HG03108 (cell line): ENCODE measurements around the gene ASB16.
"Not testable (repeated sequence)": the region's sequence is repeated elsewhere in the genome, so short reads cannot be mapped to it uniquely, and the experiment has no call there.

Source experiments
- ATAC-seq: cut with Tn5 transposase; IDR thresholded peaks from one replicate; pipeline ENCODE4 v1.9.1; 2021; ENCODE audit warnings: moderate library complexity; ENCODE audit not compliant: unreplicated experiment

The ASB16 gene, protein sequence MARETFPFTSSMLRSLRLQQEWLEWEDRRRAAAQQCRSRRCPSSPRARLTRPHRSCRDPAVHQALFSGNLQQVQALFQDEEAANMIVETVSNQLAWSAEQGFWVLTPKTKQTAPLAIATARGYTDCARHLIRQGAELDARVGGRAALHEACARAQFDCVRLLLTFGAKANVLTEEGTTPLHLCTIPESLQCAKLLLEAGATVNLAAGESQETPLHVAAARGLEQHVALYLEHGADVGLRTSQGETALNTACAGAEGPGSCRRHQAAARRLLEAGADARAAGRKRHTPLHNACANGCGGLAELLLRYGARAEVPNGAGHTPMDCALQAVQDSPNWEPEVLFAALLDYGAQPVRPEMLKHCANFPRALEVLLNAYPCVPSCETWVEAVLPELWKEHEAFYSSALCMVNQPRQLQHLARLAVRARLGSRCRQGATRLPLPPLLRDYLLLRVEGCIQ

GRCh38 chr17:44170499-44171201 lies at the start of gene ASB16:
Gene ASB16, plus strand, starts transcription at chr17:44170704. Its CDS starts 86 bp downstream, at chr17:44170790.
- ATAC-seq: no peak

- no peak for ATAC-seq
Measured at GRCh38 chr17:44120851-44121605, 49.5 kb upstream of the ASB16 start.

- ATAC-seq: no peak
Measured at GRCh38 chr17:44121997-44122815, 48.3 kb upstream of the ASB16 start.

DNA sequence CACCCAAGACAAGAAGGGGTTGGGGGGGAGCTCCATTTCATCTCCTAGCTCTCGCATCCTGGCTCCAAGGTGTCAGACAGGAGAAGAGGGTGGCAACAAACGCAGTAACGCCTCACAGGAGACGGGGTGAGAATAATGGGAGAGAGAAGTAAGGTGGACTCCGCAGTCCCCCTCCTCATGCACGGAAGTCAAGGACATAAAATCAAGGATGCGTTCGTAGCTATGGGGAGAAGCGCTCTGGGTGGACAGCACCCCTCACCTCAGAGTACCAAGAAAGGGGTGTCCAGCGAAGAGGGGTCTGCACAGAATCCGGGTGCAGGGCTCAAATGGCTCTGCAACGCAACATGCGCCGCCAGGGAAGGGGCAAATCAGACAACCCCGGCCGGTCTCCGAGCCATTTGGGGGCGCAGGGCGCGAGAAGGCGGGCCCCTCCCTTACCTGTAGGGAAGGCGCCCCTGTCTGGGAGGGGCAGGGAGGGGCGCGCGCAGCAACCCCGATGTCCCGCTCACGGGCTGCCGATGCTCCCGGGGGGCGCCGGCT lies 47.6 kb upstream of the ASB16 start:
- peak; percentile 10 for ATAC-seq

- peak; percentile 83 for ATAC-seq
Measured at GRCh38 chr17:44123356-44124117, 47.0 kb upstream of the ASB16 start, which contains the start of gene HDAC5. Gene HDAC5, minus strand, starts transcription at chr17:44123641. Its CDS starts 6,126 bp downstream, at chr17:44117515.

DNA sequence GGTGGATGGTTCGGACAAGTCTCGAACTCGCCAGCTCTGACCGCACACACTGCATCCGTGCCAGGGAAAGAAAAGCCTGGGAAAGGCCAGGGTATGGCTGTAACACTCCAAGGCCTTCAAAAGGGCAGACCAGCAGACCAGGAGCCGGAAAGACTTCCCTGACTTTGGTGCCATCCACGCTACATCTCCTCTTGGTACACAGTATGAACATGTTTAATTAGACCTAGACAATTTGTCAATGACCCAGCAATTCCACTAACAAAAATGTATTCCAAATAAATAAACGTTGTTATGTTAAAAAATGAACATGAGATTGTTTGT lies 46.4 kb upstream of the ASB16 start:
- ATAC-seq: no peak

DNA sequence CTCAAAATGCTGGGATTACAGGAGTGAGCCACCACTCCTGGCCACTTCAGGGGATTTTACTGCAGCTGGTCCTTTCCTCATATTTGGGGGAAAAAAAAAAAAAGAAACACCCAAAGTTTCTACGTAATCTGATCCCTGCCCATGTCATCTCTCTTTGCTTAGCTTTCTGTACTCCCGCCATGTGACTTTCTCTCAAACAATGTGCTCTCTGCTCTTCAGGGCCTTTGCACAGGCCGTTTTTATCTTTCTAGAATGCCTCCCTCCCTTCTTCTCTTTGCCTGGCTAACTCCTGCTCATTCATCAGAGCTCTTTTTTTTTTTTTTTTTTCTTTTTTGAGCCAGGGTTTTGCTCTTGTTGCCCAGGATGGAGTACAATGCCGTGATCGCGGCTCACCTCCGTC lies 42.1 kb upstream of the ASB16 start:
- no peak for ATAC-seq

GRCh38 chr17:44130693-44131349 lies 39.7 kb upstream of the ASB16 start:
- no peak for ATAC-seq

DNA sequence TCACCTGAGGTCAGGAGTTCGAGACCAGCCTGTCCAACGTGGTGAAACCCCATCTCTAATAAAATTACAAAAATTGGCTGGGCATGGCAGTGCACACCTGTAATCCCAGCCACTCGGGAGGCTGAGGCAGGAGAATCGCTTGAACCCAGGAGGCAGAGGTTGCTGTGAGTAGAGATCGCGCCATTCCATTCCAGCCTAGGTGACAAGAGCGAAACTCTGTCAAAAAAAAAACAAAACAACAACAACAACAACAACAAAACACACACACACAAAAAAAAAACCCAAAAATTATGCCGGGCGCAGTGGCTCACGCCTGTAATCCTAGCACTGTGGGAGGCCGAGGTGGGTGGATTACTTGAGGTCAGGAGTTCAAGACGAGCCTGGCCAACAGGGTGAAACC lies 39.1 kb upstream of the ASB16 start:
- not testable (repeated sequence) for ATAC-seq

DNA sequence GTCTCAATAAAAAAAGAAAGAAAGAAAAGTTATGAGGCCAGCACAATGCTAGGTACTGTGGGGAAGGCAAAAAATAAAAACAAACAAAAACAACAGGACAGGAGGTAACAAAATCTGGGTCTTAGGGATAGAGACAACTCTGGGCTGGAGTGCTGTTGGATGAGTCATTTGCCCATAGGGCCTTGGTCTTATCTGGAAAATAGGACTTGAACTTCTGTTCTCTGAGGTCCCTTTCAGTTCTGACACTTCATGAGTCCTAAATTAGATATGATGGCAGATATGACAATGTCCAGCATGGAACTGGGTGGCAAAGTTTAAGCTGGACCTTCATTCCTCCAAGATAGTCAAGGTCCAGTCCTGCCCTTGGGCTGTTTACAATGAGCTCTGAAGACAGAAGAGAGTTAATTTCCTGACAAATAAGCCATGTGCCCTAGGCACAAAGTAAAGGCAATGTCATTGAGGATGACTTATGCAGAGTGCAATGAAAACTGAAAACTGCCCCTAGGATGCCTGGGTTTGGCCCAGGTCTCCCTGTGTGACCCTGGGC lies 38.2 kb upstream of the ASB16 start:
- ATAC-seq: no peak

- ATAC-seq: no peak
Measured at GRCh38 chr17:44133918-44134476, 36.5 kb upstream of the ASB16 start.

DNA sequence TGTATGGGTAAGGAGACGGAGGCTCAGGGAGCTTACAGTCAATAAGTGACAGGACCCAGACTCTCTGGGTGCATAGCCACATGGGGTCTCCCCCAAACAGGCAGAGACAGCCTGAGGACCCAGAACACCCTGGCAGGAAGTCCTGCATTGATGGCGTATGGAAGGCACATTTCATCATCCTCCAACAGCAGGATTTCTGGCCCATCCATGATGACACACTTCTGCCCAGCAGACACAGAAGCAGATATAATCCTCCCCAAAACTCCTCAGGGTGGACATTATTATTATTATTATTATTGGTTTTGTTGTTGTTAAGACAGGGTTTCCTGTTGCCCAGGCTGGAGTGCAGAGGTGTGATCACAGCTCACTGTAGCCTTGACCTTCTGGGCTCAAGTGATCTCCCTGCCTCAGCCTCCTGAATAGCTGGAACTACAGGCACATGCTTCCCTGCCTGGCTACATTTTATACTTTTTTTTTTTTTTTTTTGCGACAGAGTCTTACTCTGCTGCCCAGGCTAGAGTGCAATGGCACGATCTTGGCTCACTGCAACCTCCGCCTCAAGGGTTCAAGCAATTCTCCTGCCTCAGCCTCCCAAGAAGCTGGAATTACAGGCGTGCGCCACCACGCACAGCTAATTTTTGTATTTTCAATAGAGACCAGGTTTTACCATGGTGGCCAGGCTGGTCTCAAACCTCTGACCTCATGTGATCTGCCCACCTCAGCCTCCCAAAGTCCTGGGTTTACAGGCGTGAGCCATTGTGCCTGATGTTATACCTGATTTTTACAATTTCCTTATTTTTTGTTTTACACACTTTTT lies 35.5 kb upstream of the ASB16 start:
- no peak for ATAC-seq

DNA sequence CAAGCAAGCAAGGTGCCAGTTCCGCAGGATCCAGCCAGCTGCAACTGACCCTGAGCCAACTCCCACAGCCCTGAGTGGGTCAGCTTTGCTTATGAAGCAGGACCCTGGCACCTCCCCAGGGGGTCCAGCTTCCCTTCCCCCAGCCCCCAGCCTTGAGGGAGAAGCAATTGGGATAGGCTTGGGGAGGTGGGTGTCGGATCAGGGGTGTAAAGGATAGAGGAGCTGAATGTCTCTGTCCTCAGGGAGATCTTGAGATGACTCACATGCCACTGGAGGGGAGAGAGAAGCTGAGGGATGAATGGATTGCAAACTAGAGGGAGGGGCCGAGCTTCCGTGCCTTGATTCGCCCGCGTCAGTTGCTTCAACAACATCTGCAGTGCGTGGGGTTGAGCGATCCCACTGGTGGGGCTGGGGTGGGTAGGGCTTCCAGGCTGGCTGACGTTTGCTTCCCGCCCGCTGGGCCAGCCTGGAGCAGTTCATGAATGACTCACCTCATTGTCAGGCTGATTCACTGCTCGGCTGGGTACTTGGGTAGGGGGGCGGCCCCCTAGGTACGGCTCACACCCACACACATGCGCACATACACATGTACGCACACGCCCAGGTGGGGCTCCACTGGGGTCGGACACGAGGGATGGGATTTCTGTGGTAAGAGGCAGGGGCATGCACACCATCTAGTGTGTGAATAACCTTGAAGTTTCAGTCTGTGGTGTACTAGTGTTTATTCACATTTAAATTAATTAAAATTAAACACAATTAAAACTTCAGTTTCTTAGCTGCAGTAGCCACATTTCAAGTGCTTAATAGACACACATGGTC lies 32.4 kb upstream of the ASB16 start:
- ATAC-seq: no peak

DNA sequence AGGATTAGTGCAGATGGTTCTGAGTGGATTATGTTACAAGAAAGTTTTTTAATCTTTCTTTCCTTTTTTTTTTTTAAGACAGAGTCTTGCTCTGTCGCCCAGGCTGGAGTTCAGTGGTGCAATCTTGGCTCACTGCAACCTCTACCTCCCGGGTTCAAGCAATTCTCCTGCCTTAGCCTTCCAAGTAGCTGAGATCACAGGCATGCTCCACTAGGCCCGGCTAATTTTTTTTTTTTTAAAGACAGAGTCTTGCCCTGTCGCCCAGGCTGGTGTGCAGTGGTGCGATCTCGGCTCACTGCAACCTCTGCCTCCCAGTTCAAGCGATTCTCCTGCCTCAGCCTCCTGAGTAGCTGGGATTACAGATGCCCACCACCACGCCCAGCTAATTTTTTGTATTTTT lies 26.6 kb upstream of the ASB16 start:
- not testable (repeated sequence) for ATAC-seq

DNA sequence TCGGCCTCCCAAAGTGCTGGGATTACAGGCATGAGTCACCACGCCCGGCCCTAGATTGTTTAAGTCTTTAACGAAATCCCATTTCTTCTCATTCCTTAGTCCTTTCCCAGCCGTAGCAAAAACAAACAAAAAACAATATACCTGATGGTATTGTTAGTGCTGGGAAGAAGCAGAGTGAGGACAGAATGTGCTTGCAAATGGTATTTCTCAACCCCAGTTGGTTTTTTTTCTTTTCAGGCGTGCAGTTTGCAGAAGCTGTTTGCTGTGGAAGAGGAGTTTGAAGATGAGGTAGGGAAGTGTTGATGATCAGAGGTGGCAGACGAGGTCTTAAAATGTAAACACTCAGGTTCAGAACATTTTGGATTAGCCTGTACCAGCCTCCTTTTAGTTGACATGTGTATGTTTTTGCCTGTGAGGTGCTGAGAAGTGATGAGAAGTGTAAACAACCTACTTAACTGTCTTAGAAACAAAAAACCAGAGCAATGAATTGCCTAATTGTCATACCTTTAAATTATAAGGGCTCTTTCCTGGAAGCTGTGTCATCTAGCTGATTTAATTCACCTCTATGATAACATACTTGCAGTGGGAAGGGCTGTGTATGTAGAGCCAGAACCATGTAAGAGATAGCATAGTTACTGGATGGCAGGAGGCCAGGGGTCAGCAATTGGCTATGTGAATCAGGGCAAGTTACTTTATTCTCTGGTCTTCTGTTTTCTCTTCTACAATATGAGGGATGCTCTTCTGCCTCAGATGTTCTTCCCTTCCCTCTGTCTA lies 25.4 kb upstream of the ASB16 start:
- ATAC-seq: no peak
